Testis (tissue), 3 donors: Measurements from ENCODE around the gene C4A. TPM values are rescaled to one million over a fixed set of nuclear protein-coding genes. Genes with fewer than 3 reads are reported as not detected.
"Not testable (repeated sequence)": the region's sequence is repeated elsewhere in the genome, so short reads cannot be mapped to it uniquely, and the experiment has no call there.

Experiments used
- DNase-seq: peaks from one replicate; pipeline ENCODE4 v3.0.0-alpha.2; 2019
- H3K27ac ChIP-seq, 2 donors: fragments of 200-600 bp; sonication (generic); one replicate each; pipeline ENCODE4 v1.5.1; 2019
- H3K27me3 ChIP-seq: fragments of 200-600 bp; sonication (generic); one replicate; pipeline ENCODE4 v1.5.1; 2019
- H3K36me3 ChIP-seq: fragments of 200-600 bp; sonication (generic); one replicate; pipeline ENCODE4 v1.5.1; 2017; ENCODE audit warnings: low read depth; ENCODE audit errors: missing control alignments
- H3K4me1 ChIP-seq: fragments of 200-600 bp; sonication (generic); one replicate; pipeline ENCODE4 v1.5.1; 2019
- H3K4me3 ChIP-seq, 2 donors: fragments of 200-600 bp; sonication (generic); one replicate each; pipeline ENCODE4 v1.5.1; 2017 to 2019
- H3K9me3 ChIP-seq: fragments of 200-600 bp; sonication (generic); one replicate; pipeline ENCODE4 v1.5.1; 2017
- POLR2A ChIP-seq: fragments of 450-650 bp; IDR thresholded peaks from one replicate; pipeline ENCODE4 v1.6.1; 2017; ENCODE audit warnings: antibody characterized with exemption, mild to moderate bottlenecking, moderate library complexity
- WGBS, 2 donors: methylation state at CpG; one replicate each; pipeline ENCODE4 v1.1.5; 2018; 5-methylcytosine and 5-hydroxymethylcytosine counted together
- intact Hi-C: fragments of 100-400 bp; cut with DNase I; formaldehyde crosslinking; loops from one replicate; pipeline ENCODE4 v1.15.1; 2023; ENCODE audit warnings: low total_unique reads
- polyA plus RNA-seq: library from polyadenylated mRNA; stranded (reverse); fragments of 350-450 nt; fragmentation: Illumina TruSeq; extraction: RNeasy Lipid Tissue Mini Kit (QIAGEN cat#74804); gene quantifications from one replicate; pipeline ENCODE4 v1.2.3, GENCODE V29; 2014; ENCODE audit warnings: low read depth, low replicate concordance; ENCODE audit not compliant: insufficient read depth
- total RNA-seq, 2 donors: library from RNA; depleted of rRNA; stranded (reverse); fragments of >200 nt; gene quantifications; one replicate each; pipeline ENCODE4 v1.2.3, GENCODE V29; 2016
- TF ChIP-seq, protein P1 (sequence below), 3 experiments: fragments of 450-650 bp in 2 of 3; fragments of 200-600 bp in 1 of 3; sonication (generic) in 1 of 3; IDR thresholded peaks; one replicate each; pipeline ENCODE4 v1.5.1; 2016 to 2019; ENCODE audit warnings: antibody characterized with exemption in 3 of 3, mild to moderate bottlenecking in 2 of 3, moderate library complexity in 1 of 3

Gene C4A
- total and polyA plus RNA-seq, 3 donors from 2014 or later, result 24.6 to 123 (median 114) TPM

DNA sequence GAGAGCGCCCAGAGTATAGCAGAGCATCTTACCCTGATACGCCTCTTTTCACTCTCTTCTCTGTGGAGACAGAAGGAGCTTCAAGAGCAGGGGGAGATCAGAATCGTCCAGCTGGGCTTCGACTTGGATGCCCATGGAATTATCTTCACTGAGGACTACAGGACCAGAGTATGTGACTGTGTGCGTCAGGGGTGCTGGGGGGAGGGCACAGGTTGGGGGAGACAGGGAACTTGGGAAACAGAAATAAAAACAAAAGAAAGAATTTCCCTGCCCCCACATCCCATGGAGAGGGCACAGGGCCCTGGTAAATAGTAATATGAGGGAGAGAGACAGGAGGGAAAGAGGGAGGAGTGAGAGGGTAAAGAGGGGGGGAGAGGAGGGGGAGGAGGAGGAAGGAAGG is 3.0 kb upstream of the C4A start:
- Histone ChIP-seq H3K27me3 (no peaks in the 10 kb centered on the region), H3K4me1 (no peaks in the 10 kb centered on the region), H3K9me3 (no peaks in the 10 kb centered on the region), H3K27ac (no peak overlapping the region), H3K4me3 (no peak overlapping the region), H3K36me3 (no peaks in the 10 kb centered on the region)
- TF ChIP-seq, protein P1, sequence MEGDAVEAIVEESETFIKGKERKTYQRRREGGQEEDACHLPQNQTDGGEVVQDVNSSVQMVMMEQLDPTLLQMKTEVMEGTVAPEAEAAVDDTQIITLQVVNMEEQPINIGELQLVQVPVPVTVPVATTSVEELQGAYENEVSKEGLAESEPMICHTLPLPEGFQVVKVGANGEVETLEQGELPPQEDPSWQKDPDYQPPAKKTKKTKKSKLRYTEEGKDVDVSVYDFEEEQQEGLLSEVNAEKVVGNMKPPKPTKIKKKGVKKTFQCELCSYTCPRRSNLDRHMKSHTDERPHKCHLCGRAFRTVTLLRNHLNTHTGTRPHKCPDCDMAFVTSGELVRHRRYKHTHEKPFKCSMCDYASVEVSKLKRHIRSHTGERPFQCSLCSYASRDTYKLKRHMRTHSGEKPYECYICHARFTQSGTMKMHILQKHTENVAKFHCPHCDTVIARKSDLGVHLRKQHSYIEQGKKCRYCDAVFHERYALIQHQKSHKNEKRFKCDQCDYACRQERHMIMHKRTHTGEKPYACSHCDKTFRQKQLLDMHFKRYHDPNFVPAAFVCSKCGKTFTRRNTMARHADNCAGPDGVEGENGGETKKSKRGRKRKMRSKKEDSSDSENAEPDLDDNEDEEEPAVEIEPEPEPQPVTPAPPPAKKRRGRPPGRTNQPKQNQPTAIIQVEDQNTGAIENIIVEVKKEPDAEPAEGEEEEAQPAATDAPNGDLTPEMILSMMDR (IDR thresholded peaks at IDR 0.05), result no peak
- TF ChIP-seq POLR2A, result no peak
- no peak for DNase-seq
- WGBS, 2 donors, result 94 to 96% methylated on average over 5 of the region's 5 CpGs
- intact Hi-C loops, result no loop called here

DNA sequence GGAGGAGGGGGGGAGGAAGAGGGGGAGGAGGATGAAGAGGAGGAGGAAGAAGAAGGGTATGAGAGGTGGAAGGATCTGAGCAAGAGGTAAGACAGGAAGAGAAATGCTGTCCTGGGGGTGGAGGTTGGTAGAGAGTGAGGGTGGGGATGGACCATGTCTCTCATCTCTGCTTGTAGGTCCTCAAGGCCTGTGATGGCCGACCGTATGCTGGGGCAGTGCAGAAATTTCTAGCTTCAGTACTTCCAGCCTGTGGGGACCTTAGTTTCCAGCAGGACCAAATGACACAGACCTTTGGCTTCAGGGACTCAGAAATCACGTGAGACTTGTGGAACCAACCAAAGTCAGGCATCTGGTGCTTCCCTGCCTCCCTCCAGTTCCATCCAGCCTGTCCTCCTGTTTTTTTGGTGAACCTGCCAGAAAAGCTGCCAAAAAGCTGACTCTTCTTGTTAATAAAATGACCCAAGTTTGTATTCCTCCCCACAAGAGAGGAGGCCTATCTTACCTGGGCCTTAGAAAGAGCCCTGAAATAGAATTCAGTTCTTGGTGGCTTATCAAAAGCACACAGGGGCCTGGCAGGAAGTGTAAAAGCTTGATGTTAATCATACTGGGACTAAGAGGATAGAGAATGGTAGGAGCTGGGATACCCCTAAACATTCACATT is 2.5 kb upstream of the C4A start:
- 82% methylated on average over 3 of the region's 3 CpGs for WGBS, 2 donors
- TF ChIP-seq POLR2A, result no peak
- TF ChIP-seq, protein P1 (IDR thresholded peaks at IDR 0.05), result no peak
- Histone ChIP-seq H3K27me3 (no peaks in the 10 kb centered on the region), H3K27ac (no peak overlapping the region), H3K9me3 (no peaks in the 10 kb centered on the region), H3K36me3 (no peaks in the 10 kb centered on the region), H3K4me1 (no peaks in the 10 kb centered on the region), H3K4me3 (no peak overlapping the region)
- no peak for DNase-seq
- intact Hi-C loops, result no loop called here

DNA sequence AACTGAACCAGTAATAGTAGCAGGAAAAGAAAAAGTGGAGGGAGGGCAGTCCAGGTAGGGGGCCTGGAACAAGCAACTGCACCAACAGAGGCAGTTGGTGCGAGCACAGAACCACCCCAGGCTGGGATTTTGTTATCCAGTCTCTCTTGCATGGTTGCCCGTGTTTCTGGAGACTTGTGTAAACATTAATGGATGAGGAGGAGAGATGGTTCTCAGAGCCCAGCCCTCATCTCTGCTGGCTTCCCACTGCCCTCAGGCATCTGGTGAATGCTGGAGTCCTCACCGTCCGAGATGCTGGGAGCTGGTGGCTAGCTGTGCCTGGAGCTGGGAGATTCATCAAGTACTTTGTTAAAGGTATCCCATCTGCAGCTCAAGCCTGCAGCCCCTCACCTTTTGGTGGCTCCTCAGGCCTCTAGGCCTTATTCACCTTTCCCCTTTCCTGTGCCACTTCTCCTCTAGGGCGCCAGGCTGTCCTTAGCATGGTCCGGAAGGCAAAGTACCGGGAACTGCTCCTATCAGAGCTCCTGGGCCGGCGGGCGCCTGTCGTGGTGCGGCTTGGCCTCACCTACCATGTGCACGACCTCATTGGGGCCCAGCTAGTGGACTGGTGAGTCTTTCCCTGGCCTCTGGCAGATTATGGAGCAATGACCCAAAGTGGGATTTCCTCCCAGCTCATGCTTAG is 1.5 kb upstream of the C4A start:
- H3K9me3 ChIP-seq, H3K36me3 ChIP-seq, H3K4me1 ChIP-seq, H3K27me3 ChIP-seq, DNase-seq, intact Hi-C loops, H3K27ac ChIP-seq, H3K4me3 ChIP-seq: not testable (repeated sequence)
- 88 to 92% methylated on average over 4 to 13 of the region's 13 CpGs for WGBS, 2 donors

DNA sequence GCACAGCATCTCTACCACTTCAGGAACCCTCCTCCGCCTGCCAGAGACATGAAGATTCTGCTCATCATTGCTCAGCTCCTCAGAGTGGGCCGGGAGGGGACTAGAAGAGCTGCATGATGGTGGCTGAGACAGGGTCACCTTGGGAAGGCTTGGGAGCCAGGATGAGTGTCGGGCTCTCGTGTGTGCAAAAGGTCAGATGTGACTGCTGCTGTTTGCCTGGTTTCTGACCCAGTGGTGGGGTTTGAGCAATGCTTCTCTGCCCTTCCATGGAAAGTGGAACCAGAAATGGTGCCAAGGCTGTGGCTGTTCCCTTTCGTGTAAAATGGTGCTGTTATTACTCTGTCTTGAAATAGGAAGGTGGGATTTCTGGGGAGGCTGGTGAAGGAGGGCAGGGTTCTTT is 859 bp upstream of the C4A start:
- H3K27ac ChIP-seq, DNase-seq, H3K9me3 ChIP-seq, intact Hi-C loops, H3K4me3 ChIP-seq, H3K27me3 ChIP-seq, H3K4me1 ChIP-seq, H3K36me3 ChIP-seq: not testable (repeated sequence)
- no CpG with 5 or more reads among the region's 5 CpGs for WGBS, 2 donors

DNA sequence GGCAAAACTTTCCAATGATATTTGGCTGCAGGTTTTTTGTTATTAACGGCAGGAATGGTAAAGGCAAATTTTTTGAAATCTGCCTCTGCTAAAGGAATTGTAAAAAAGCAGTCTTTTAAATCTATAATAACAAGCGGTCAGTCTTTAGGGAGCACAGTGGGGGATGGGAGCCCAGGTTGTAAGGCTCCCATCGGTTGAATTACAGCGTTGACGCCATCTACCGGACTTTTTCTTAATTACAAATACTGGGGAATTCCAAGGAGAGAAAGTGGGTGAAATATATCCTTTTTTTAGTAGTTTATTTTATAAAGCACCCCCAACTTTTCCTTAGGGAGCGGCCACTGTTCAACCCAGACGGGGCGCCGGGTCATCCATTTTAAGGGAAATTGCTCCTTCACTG is 7.5 kb downstream of the C4A start:
- H3K9me3 ChIP-seq, H3K27ac ChIP-seq, H3K4me1 ChIP-seq, H3K4me3 ChIP-seq, H3K27me3 ChIP-seq, H3K36me3 ChIP-seq, intact Hi-C loops, DNase-seq: not testable (repeated sequence)
- WGBS, 2 donors, result no CpG with 5 or more reads among the region's 10 CpGs

DNA sequence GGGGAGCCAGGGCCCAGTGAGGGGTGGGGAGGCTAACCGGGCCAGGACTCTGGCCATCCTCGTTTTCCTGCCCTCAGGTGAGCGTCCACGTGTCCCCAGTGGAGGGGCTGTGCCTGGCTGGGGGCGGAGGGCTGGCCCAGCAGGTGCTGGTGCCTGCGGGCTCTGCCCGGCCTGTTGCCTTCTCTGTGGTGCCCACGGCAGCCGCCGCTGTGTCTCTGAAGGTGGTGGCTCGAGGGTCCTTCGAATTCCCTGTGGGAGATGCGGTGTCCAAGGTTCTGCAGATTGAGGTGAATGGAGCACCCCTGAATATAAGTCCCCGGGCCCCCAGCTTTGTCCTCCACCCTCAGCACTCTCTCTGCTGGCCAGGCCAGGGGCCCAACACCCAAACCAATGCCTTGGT is 12.6 kb downstream of the C4A start:
- DNase-seq, H3K9me3 ChIP-seq, H3K36me3 ChIP-seq, H3K27ac ChIP-seq, intact Hi-C loops, H3K4me3 ChIP-seq, H3K27me3 ChIP-seq, H3K4me1 ChIP-seq: not testable (repeated sequence)
- WGBS, 2 donors, result 100% methylated on average over 9 of the region's 14 CpGs; no CpG with 5 or more reads in 1 of the 2 donors

DNA sequence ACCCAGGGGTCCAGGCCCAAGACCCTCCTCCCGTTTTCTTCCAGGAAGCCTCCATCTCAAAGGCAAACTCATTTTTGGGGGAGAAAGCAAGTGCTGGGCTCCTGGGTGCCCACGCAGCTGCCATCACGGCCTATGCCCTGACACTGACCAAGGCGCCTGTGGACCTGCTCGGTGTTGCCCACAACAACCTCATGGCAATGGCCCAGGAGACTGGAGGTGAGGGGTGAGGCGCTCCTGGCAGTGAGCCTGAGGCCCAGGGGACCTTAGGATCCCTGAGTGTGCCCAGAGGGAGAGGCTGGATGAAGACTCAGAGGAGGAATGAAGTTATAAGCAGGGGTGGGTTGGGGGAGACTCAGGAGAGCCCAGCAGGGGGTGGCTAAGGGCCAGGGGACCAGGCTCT is 14.5 kb downstream of the C4A start:
- 84% methylated on average over 6 of the region's 6 CpGs; no CpG with 5 or more reads in 1 of the 2 donors for WGBS, 2 donors
- H3K36me3 ChIP-seq, H3K27ac ChIP-seq: not testable (repeated sequence)

DNA sequence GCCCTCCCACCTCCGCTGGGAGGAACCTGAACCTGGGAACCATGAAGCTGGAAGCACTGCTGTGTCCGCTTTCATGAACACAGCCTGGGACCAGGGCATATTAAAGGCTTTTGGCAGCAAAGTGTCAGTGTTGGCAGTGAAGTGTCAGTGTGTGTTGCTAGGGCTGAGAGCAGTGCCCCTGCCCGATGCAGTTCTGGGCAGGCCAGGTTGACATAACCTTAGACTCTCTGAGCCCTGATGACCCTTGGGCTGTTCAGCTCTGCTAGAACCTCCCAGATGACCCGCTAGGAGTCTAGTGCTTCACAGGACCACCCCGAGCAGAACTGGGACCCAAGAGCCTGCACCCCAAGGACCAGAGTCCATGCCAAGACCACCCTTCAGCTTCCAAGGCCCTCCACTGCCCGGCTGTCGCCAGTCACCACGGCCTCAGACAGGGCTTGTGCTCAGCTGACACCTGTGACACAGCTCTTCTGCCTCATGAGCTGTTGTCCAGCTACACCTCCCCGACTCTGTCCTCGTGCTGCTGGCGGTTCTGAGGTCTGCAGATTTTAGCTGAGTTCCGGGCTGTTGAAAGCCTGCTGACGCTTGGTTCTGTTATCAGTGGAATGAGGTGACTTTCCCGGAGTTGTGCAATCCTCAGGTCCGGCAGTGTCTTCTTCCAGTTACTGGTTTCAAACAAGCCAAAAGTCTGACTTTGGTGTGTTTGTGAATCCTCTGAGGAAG is 20.9 kb downstream of the C4A start:
- H3K27ac ChIP-seq, DNase-seq, H3K9me3 ChIP-seq, H3K27me3 ChIP-seq, H3K4me1 ChIP-seq, intact Hi-C loops, H3K36me3 ChIP-seq, H3K4me3 ChIP-seq: not testable (repeated sequence)
- WGBS, 2 donors, result no CpG with 5 or more reads among the region's 15 CpGs

More for the DNA sequence above, 14.5 kb downstream of the C4A start:
- intact Hi-C loops, H3K27me3 ChIP-seq, DNase-seq, H3K4me1 ChIP-seq, H3K4me3 ChIP-seq, H3K9me3 ChIP-seq: not testable (repeated sequence)

DNA sequence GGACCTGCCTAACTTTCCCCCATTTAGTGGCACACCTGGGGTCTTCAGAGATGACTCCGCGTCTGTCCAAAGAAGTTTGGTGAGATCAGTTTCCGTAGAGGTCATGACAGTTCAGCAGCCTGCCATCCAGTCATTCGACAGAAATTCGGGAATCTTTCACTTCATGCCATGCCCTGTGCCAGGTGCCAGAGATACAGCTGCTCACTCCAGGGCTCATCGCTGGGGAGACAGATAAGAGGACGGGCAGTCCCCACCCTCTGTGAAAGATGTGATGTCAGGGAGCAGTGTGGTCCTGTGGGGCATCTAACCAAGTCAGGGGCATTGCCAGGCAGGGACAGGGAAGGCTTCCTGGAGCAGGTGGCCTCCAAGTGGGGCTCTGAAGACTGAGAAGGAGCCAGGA is 21.4 kb downstream of the C4A start:
- H3K4me1 ChIP-seq, H3K27ac ChIP-seq, H3K27me3 ChIP-seq, H3K9me3 ChIP-seq, DNase-seq, H3K36me3 ChIP-seq, H3K4me3 ChIP-seq, intact Hi-C loops: not testable (repeated sequence)
- WGBS, 2 donors, result no CpG with 5 or more reads among the region's 7 CpGs

DNA sequence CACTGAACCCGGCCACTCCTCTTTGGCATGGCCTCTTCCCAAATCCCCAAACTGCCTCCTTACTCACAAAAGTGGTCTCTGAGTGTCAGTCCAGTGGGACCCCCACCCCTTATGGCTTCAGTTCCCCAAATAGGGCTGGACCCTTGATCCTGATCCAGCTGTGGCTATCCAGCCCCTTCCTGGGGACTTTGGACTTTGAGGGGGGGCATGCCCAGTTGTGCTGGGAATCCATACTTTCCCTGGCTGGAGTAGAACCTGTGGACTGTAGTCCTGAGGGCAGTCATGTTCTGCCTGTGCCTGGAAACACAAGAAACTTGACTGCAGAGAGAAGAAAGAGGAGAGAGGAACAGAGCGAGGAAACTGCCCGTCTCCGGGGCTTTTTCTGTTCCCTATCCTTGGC is 22.5 kb downstream of the C4A start:
- H3K36me3 ChIP-seq, intact Hi-C loops, H3K4me3 ChIP-seq, DNase-seq, H3K27me3 ChIP-seq, H3K9me3 ChIP-seq, H3K4me1 ChIP-seq, H3K27ac ChIP-seq: not testable (repeated sequence)
- WGBS, 2 donors, result 59 to 78% methylated on average over 3 of the region's 4 CpGs
